Measurements from ENCODE around the gene SFMBT2. TPM values are rescaled to one million over a fixed set of nuclear protein-coding genes. Genes with fewer than 3 reads are reported as not detected.

The SFMBT2 gene
- total RNA-seq, 1 donor from 2014 or later: 7.2 TPM

DNA sequence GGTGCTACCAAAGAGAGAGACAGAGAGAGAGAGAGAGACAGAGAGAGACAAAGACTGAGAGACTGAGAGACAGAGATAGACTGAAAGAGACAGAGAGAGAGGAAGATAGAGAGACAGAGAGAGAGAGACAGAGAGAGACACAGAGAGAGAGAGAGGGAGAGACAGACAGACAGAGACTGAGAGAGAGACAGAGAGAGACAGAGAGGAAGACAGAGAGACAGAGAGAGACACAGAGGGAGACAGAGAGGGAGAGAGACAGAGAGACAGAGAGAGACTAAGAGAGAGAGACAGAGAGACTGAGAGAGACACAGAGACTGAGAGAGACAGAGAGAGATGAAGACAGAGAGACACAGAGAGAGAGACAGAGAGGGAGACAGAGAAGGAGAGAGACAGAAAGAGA, 91.2 kb downstream of the SFMBT2 start:
- DNase-seq (ENCODE audit: extremely low spot score, unreplicated experiment): no peak
- Mint-ChIP-seq H3K4me3 (no peak overlapping the region), H3K27ac (no peak overlapping the region), H3K27me3 (peaks cover 65% of the 10 kb centered on the region), H3K36me3 (peaks cover 3% of the 10 kb centered on the region), H3K9me3 (peaks cover 5% of the 10 kb centered on the region), H3K4me1 (ENCODE audit: unreplicated experiment) (no peaks in the 10 kb centered on the region)
- TF ChIP-seq CTCF (conservative IDR thresholded peaks at IDR 0.05): no peak

DNA sequence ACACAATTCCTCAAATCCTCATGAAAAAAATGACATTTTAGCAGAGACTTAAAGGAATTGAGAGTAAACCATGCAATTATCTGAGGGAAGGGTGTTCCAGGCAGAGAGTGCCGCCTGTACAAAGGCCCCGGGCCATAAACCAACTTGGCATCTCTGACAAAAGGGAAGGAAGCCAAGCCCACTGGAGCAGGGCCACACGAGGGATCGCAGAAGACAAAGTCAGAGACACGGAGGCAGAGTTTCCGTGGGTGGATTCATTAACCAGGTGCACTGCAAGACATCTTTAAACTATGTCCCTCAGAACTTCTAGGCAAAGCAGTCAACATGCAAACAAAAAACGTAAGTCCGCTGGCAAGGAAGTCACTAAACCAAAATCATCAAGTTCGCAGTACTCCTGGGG, 92.0 kb downstream of the SFMBT2 start:
- DNase-seq (ENCODE audit: extremely low spot score, unreplicated experiment): no peak
- H3K4me1 Mint-ChIP-seq (ENCODE audit: unreplicated experiment): no peaks in the 10 kb centered on the region
- peaks cover 67% of the 10 kb centered on the region for H3K27me3 Mint-ChIP-seq
- H3K27ac Mint-ChIP-seq: no peak overlapping the region
- peaks cover 3% of the 10 kb centered on the region for H3K36me3 Mint-ChIP-seq
- H3K9me3 Mint-ChIP-seq: peaks cover 5% of the 10 kb centered on the region
- TF ChIP-seq CTCF (conservative IDR thresholded peaks at IDR 0.05): no peak
- no peak overlapping the region for H3K4me3 Mint-ChIP-seq

DNA sequence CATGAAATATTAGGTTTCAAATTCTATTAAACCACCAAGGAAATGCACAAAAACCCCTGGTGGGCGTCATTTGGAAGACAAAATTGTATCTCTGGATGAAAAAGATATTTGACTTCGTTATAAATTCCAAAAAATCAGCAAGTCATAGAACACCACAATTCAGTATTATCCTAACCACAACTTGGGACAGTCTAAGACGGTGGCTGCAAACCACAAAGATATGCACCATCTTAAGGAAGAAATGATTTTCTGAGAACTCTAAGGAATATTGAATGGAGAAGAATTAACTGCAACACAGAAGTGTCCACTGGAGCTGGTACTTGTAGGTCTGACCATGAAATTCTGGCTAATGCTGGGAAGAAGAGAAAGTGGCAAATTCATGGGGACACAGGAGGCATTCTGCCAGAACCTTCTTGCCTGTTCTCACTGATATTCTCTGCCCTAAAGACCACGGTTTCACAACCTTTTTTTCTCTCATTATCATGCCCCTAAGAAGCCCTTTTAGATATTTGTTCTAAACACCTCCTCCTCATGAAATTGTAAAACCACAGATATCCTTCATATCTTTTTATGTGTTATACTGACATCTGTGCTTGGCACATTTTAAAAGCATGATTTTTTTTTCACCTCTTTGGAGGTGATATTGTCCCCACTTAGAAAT, 92.9 kb downstream of the SFMBT2 start:
- H3K9me3 Mint-ChIP-seq: peaks cover 5% of the 10 kb centered on the region
- peaks cover 74% of the 10 kb centered on the region for H3K27me3 Mint-ChIP-seq

DNA sequence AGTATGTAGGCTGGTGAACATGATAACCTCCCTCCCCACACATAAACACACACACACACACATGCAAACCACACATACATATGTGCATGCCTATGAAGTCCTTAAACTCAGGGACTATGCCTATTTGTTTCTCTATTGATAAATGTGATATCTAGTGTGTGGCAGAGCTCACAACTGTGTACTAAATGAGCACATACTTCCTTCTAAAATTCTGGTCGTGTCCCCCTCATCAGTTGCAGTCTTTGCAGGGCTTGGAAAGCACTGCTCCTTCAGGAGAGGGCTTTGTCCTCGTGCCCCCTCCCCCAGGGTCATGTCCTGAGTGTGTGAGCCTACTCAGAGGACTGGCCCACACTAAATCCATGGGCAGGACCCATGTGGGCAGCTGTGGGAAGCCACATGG, 94.0 kb downstream of the SFMBT2 start:
- no peak for TF ChIP-seq CTCF (conservative IDR thresholded peaks at IDR 0.05)

More for the DNA sequence above, 92.9 kb downstream of the SFMBT2 start:
- Mint-ChIP-seq H3K27ac (no peak overlapping the region), H3K36me3 (peaks cover 3% of the 10 kb centered on the region), H3K4me1 (ENCODE audit: unreplicated experiment) (no peaks in the 10 kb centered on the region), H3K4me3 (no peak overlapping the region)
- TF ChIP-seq CTCF (conservative IDR thresholded peaks at IDR 0.05): no peak
- DNase-seq (ENCODE audit: extremely low spot score, unreplicated experiment): no peak

GRCh38 chr10:7315906-7316305, 94.9 kb downstream of the SFMBT2 start:
- no peak for DNase-seq (ENCODE audit: extremely low spot score, unreplicated experiment)
- H3K4me3 Mint-ChIP-seq: no peak overlapping the region
- peaks cover 90% of the 10 kb centered on the region for H3K27me3 Mint-ChIP-seq
- TF ChIP-seq CTCF (conservative IDR thresholded peaks at IDR 0.05): no peak
- peaks cover 8% of the 10 kb centered on the region for H3K9me3 Mint-ChIP-seq
- peaks cover 10% of the 10 kb centered on the region for H3K4me1 Mint-ChIP-seq (ENCODE audit: unreplicated experiment)
- no peaks in the 10 kb centered on the region for H3K36me3 Mint-ChIP-seq
- no peak overlapping the region for H3K27ac Mint-ChIP-seq

More for the DNA sequence above, 94.0 kb downstream of the SFMBT2 start:
- Mint-ChIP-seq H3K4me1 (ENCODE audit: unreplicated experiment) (peaks cover under 1% of the 10 kb centered on the region), H3K36me3 (no peaks in the 10 kb centered on the region), H3K27me3 (peaks cover 81% of the 10 kb centered on the region), H3K27ac (no peak overlapping the region), H3K9me3 (peaks cover 5% of the 10 kb centered on the region), H3K4me3 (no peak overlapping the region)
- DNase-seq (ENCODE audit: extremely low spot score, unreplicated experiment): no peak
